ENCODE results near the gene P3H3. TPM values are rescaled to one million over a fixed set of nuclear protein-coding genes. Genes with fewer than 3 reads are reported as not detected.
A peak's percentile ranks its signal among the peaks of the same experiment; 100 is the strongest.

Gene P3H3, protein sequence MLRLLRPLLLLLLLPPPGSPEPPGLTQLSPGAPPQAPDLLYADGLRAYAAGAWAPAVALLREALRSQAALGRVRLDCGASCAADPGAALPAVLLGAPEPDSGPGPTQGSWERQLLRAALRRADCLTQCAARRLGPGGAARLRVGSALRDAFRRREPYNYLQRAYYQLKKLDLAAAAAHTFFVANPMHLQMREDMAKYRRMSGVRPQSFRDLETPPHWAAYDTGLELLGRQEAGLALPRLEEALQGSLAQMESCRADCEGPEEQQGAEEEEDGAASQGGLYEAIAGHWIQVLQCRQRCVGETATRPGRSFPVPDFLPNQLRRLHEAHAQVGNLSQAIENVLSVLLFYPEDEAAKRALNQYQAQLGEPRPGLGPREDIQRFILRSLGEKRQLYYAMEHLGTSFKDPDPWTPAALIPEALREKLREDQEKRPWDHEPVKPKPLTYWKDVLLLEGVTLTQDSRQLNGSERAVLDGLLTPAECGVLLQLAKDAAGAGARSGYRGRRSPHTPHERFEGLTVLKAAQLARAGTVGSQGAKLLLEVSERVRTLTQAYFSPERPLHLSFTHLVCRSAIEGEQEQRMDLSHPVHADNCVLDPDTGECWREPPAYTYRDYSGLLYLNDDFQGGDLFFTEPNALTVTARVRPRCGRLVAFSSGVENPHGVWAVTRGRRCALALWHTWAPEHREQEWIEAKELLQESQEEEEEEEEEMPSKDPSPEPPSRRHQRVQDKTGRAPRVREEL
- total RNA-seq = 10 to 100 TPM; 15.8 to 25.6 (median 21.1) TPM
- 17.7 TPM for polyA plus RNA-seq
- long read RNA-seq, donor 1, transcript P3H3-201 (15 exons, 2,632 nt) = major isoform, 14 of 25 reads
- long read RNA-seq, donor 1, partial matches to known transcripts = 7 of 25 reads
- long read RNA-seq, donor 1, other reads (novel, unspliced or antisense) = 4 of 25 reads
- long read RNA-seq, donor 2, transcript P3H3-201 (15 exons, 2,632 nt) = major isoform, 13 of 18 reads
- long read RNA-seq, donor 2, partial matches to known transcripts = 3 of 18 reads
- long read RNA-seq, donor 2, other reads (novel, unspliced or antisense) = 2 of 18 reads
- long read RNA-seq, donor 3, partial matches to known transcripts = 12 of 36 reads
- long read RNA-seq, donor 3, other reads (novel, unspliced or antisense) = 23 of 36 reads
- long read RNA-seq, donor 4, transcript P3H3-201 (15 exons, 2,632 nt) = major isoform, 5 of 22 reads
- long read RNA-seq, donor 4, partial matches to known transcripts = 6 of 22 reads
- long read RNA-seq, donor 4, other reads (novel, unspliced or antisense) = 10 of 22 reads

DNA sequence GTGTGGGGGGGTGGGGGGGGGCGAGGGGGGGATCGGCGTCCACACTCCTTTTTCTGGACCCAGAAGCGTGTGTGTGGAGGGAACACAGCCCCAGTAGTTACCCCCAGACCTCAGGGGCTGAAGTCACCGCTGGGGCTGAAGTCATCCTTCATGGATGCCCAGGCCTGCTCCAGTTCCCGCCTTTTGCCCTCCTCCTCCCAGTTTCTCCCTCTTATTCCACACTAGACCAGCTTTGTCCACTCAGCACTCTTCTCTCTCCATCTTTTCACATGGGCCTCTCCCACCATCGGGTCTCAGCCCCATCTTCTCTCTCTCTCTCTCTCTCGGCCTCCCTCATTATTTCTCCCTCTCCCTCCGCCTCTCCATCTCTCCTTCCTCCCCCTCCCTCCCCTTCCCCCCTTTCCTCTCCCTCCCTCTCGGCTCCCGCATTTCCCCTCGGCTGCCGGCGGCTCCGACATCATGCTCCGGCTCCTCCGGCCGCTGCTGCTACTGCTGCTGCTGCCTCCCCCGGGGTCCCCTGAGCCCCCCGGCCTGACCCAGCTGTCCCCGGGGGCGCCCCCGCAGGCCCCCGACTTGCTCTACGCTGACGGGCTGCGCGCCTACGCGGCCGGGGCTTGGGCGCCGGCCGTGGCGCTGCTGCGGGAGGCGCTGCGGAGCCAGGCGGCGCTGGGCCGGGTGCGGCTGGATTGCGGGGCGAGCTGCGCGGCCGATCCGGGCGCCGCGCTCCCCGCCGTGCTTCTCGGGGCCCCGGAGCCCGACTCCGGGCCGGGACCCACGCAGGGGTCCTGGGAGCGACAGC lies at the start of gene P3H3:
P3H3 (plus strand) TSS at position 426 of the 799 bp plus-strand sequence; CDS start at position 460, 34 bp downstream.
- Histone ChIP-seq H3K4me3 (ENCODE audit: low read length) (peak within 1 kb of the TSS; percentile 75), H3K9me3 (ENCODE audit: control insufficient read depth, low read length) (no peaks in the 10 kb centered on the region), H3K27me3 (ENCODE audit: control insufficient read depth, insufficient read depth) (no peaks in the 10 kb centered on the region), H3K27ac (ENCODE audit: low read length) (peak within 1 kb of the TSS; percentile 48), H3K4me1 (ENCODE audit: control insufficient read depth, insufficient read depth, low read length) (peaks cover 2% of the 10 kb centered on the region)
- under 1% methylated on average over 59 of the region's 60 CpGs for WGBS
- intact Hi-C loops (cut with DNase I) = loop anchor here (5.0 to 10.0 kb wide), 4 partner anchors 73 to 213 kb away; partner anchors contain the start of gene MLF2 (in 3 of the 4)
- ATAC-seq = peak in 1 of 2 donors; percentile 6
- peak in 2 of 3 donors; percentile 78 to 81 for DNase-seq

DNA sequence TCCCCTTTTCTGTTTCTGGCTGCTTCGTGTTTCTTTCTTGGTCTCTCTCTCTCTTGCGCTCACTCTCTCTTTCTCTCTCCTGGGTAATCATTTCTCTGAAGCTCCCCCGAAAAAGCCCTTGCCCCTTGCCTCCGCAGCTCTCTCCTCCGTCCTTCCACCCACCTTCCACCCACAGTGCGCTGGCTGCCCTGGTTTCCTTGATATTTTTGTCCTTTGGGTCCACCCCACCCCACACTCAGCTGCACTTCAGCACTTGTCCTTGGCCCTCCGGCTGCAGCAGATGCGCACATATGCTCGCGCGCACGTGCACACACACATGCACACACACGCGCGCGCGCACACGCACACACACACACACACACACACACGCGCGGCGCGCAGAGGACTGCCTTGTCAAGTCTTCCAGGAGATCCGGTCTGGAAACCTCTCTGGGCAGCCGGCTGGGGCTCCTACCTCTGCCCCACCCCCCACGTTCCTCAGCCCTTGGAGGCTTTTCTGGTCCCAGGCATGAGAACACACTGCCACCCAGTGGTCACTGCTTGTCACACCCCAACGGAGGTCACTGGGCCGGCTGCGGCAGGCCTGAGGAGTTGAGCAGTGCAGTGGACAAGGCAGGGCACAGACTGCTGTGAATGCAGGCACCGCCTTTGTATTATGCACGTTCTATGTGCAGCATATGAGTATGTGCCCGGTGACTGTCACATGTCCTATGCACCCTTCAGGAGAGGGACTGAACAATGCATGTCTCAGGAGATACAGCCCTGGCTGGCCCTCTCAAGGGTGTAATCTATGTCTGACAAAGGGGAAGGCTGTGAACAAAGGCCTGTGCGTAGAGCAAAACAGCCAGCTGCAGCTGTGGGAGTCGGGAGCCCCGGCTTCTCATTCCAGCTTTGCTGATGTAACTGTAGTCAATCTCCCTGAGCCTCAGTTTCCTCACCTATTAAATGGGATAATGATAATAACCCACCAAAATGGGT lies 49.3 kb upstream of the P3H3 start:
- H3K4me1 ChIP-seq (ENCODE audit: control insufficient read depth, insufficient read depth, low read length) = no peaks in the 10 kb centered on the region
- intact Hi-C loops (cut with DNase I) = loop anchor here in 1 of 4 donors (2.0 kb wide), 1 partner anchor 24 kb away; no protein-coding TSS in a partner anchor
- H3K27ac ChIP-seq (ENCODE audit: low read length) = peak overlapping the region; percentile 2
- H3K9me3 ChIP-seq (ENCODE audit: control insufficient read depth, low read length) = no peaks in the 10 kb centered on the region
- peak; percentile 96 for ATAC-seq
- H3K27me3 ChIP-seq (ENCODE audit: control insufficient read depth, insufficient read depth) = no peaks in the 10 kb centered on the region
- peak; percentile 95 to 97 (median 96) for DNase-seq
- H3K4me3 ChIP-seq (ENCODE audit: low read length) = peak overlapping the region; percentile 15
- WGBS = 3% methylated on average over 35 of the region's 35 CpGs

DNA sequence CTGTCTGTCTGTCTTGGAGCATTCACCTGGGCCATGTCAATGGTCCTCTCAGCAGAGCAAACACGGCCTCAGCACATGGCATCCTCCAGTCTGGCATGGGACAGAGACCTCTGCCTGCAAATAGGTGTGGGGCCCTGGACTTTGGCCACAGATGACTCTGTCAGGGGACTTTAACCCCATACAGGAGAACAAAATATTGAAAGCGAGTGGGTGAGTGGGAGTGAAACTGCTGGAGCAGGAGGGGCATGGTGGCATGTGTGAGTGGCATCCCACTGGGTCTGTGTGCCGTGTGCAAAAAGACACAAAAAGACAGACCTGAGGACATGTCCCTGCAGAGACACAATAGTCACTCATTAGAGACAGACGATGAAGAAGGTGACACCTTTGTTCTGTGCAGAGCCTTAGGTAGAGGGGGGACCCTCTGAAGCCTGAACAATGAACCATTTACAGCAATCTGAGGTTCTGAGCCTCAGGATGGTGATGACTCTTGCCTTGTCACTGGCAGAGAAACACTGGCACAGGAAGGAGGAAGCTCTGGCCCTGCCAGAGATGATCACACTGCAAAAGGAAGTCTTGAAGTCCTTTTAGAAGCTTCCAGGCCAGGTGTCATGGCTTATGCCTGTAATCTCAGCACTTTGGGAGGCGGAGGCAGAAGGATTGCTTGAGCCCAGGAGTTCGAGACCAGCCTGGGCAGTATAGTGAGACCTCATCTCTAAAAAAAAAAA lies 48.3 kb upstream of the P3H3 start:
- intact Hi-C loops (cut with DNase I) = loop anchor here in 1 of 4 donors (2.0 to 10.0 kb wide), 2 partner anchors 25 to 45 kb away; no protein-coding TSS in a partner anchor
- no peak for ATAC-seq

DNA sequence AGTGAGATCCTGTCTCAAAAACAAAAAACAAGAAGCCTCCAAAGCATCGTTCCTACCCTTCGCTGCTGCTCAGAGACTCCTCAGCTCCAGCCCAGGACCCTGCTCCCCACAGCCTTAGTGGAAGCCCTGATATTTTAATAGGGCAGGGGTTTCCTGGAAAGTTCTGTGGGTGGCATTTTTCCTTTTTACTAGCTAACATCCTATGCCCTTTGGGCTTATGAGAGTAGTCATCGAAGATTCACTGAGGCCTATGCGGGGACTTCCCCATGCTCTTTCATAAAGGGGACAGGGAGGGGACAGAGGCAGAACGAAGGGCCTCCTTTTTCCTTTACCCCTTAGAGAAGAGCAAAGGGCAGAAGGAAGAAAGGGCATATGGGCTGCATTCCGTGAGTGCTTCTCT lies 47.6 kb upstream of the P3H3 start:
- H3K4me3 ChIP-seq (ENCODE audit: low read length) = no peak overlapping the region
- WGBS = 86% methylated on average over 6 of the region's 6 CpGs
- ATAC-seq (no peak), DNase-seq (no peak)
- no peaks in the 10 kb centered on the region for H3K27me3 ChIP-seq (ENCODE audit: control insufficient read depth, insufficient read depth)
- H3K27ac ChIP-seq (ENCODE audit: low read length) = no peak overlapping the region
- no peaks in the 10 kb centered on the region for H3K4me1 ChIP-seq (ENCODE audit: control insufficient read depth, insufficient read depth, low read length)
- intact Hi-C loops (cut with DNase I) = loop anchor here in 1 of 4 donors (10.0 kb wide), 1 partner anchor 46 kb away; no protein-coding TSS in a partner anchor
- H3K9me3 ChIP-seq (ENCODE audit: control insufficient read depth, low read length) = no peaks in the 10 kb centered on the region

More for the DNA sequence above, 48.3 kb upstream of the P3H3 start:
- H3K9me3 ChIP-seq (ENCODE audit: control insufficient read depth, low read length) = no peaks in the 10 kb centered on the region
- H3K27ac ChIP-seq (ENCODE audit: low read length) = no peak overlapping the region
- H3K27me3 ChIP-seq (ENCODE audit: control insufficient read depth, insufficient read depth) = no peaks in the 10 kb centered on the region
- no peaks in the 10 kb centered on the region for H3K4me1 ChIP-seq (ENCODE audit: control insufficient read depth, insufficient read depth, low read length)
- H3K4me3 ChIP-seq (ENCODE audit: low read length) = no peak overlapping the region
- DNase-seq = no peak
- WGBS = 94% methylated on average over 6 of the region's 6 CpGs

DNA sequence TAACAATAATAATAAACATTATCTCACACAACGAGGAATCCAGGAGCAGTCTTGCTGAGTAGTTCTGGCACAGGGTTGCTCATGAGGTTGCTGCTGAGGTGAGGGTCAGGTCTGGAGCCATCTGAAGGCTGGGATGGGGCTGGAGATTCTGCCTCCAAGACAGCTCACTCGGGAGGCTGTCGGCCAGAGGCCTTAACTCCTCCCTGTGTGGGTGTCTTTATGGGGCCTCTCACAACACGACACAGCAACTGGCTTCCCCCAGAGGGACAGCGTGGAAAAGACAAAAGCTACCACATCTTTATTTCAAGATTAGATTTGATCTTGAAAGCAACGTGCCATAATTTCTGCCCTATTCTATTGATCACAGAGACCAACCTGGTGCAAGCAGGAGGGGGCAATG lies 46.1 kb upstream of the P3H3 start:
- Histone ChIP-seq H3K4me1 (ENCODE audit: control insufficient read depth, insufficient read depth, low read length) (peaks cover 2% of the 10 kb centered on the region), H3K27me3 (ENCODE audit: control insufficient read depth, insufficient read depth) (no peaks in the 10 kb centered on the region), H3K27ac (ENCODE audit: low read length) (no peak overlapping the region), H3K4me3 (ENCODE audit: low read length) (no peak overlapping the region), H3K9me3 (ENCODE audit: control insufficient read depth, low read length) (no peaks in the 10 kb centered on the region)
- no peak for ATAC-seq
- 70% methylated on average over 6 of the region's 6 CpGs for WGBS
- no peak for DNase-seq
- intact Hi-C loops (cut with DNase I) = loop anchor here in 1 of 4 donors (10.0 kb wide), 1 partner anchor 47 kb away; no protein-coding TSS in a partner anchor

DNA sequence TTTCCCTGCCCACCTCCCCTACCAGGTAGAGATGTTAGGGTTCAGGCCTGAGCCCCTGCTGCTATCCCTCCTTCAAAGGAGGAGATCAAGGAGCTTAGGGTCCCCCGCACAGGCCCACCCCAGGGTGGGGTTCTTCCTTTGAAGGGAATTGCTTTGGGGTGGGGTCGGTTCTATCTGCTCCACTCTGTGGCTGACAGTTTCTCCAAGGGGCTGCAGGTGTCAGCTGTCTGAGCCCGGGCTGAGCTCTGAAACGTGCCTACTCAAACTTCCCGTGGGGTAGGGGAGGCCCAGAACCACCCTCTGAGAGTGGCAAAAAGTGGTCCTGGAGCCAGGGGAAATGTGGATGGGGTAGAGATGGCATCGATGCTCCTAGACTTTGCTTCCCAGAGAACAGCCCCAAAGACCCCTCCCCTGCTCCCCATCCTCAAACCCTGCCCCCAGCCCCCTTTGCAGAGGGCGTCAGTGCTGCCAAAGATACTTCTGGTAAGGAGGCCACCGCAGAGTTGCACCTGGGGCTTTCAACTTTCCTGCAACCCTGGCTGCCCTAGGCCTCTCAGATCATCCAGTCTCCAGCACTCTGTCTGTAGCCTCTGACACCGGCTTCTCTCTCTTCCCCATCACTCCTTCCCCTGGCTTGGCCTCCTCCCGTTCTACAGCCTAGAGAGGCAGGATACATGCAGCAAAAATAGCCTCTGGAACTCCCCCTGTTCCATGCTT lies 45.2 kb upstream of the P3H3 start:
- H3K27me3 ChIP-seq (ENCODE audit: control insufficient read depth, insufficient read depth) = no peaks in the 10 kb centered on the region
- no peak for DNase-seq
- H3K27ac ChIP-seq (ENCODE audit: low read length) = no peak overlapping the region
- intact Hi-C loops (cut with DNase I) = loop anchor here in 1 of 4 donors (10.0 kb wide), 1 partner anchor 48 kb away; no protein-coding TSS in a partner anchor
- ATAC-seq = no peak
- H3K4me3 ChIP-seq (ENCODE audit: low read length) = no peak overlapping the region
- peaks cover 2% of the 10 kb centered on the region for H3K4me1 ChIP-seq (ENCODE audit: control insufficient read depth, insufficient read depth, low read length)
- H3K9me3 ChIP-seq (ENCODE audit: control insufficient read depth, low read length) = no peaks in the 10 kb centered on the region
- WGBS = 69% methylated on average over 10 of the region's 10 CpGs

DNA sequence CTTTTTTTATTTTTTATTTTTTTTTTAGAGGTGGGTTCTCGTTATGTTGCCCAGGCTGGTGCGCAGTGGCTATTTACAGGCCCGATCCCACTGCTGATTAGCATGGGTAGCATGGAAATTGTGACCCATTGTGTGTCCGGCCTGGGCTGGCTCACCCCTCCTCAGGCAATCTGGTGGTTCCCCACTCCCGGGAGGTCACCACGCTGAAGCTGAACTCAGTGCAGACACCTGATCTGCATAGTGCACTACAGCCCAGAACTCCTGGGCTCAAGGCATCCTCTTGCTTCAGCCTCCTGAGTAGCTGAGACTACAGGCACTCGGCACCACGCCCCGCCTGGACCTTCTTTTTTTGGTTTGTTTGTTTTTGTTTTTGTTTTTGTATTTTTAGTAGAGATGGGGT lies 44.4 kb upstream of the P3H3 start:
- no peak overlapping the region for H3K27ac ChIP-seq (ENCODE audit: low read length)
- ATAC-seq = no peak
- intact Hi-C loops (cut with DNase I) = loop anchor here in 1 of 4 donors (10.0 kb wide), 1 partner anchor 49 kb away; no protein-coding TSS in a partner anchor
- WGBS = 91% methylated on average over 9 of the region's 9 CpGs
- H3K4me1 ChIP-seq (ENCODE audit: control insufficient read depth, insufficient read depth, low read length) = peaks cover 2% of the 10 kb centered on the region
- no peaks in the 10 kb centered on the region for H3K9me3 ChIP-seq (ENCODE audit: control insufficient read depth, low read length)
- no peak for DNase-seq
- H3K4me3 ChIP-seq (ENCODE audit: low read length) = no peak overlapping the region
- H3K27me3 ChIP-seq (ENCODE audit: control insufficient read depth, insufficient read depth) = no peaks in the 10 kb centered on the region

DNA sequence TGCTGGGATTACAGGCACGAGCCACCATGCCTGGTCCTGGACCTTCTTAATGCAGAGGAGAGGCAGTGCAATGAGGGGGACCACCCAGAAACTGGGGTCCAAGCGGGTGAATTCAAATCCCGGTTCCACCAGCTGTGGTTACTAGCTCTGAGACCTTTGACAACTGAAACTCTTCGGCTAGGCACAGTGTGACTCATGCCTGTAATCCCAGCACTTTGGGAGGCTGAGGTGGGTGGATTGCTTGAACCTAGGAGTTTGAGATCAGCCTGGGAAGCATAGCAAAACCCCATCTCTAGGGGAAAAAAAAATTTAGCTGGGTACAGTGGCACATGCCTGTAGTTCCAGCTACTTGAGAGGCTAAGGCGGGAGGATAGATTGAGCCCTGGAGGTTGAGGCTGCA lies 43.9 kb upstream of the P3H3 start:
- 93% methylated on average over 5 of the region's 5 CpGs for WGBS
- Histone ChIP-seq H3K4me3 (ENCODE audit: low read length) (no peak overlapping the region), H3K9me3 (ENCODE audit: control insufficient read depth, low read length) (no peaks in the 10 kb centered on the region), H3K27me3 (ENCODE audit: control insufficient read depth, insufficient read depth) (no peaks in the 10 kb centered on the region), H3K4me1 (ENCODE audit: control insufficient read depth, insufficient read depth, low read length) (peaks cover 2% of the 10 kb centered on the region), H3K27ac (ENCODE audit: low read length) (no peak overlapping the region)
- ATAC-seq (no peak), DNase-seq (no peak)
- intact Hi-C loops (cut with DNase I) = loop anchor here in 1 of 4 donors (10.0 kb wide), 1 partner anchor 49 kb away; no protein-coding TSS in a partner anchor

All from right cardiac atrium (tissue), 5 donors.